Measurements from ENCODE around the gene PREX1. TPM values are rescaled to one million over a fixed set of nuclear protein-coding genes. Genes with fewer than 3 reads are reported as not detected.

Gene PREX1
- total and polyA plus RNA-seq, 2 of the 4 experiments (the other 2 are of a cell fraction), result 0.67 to 0.72 TPM

DNA sequence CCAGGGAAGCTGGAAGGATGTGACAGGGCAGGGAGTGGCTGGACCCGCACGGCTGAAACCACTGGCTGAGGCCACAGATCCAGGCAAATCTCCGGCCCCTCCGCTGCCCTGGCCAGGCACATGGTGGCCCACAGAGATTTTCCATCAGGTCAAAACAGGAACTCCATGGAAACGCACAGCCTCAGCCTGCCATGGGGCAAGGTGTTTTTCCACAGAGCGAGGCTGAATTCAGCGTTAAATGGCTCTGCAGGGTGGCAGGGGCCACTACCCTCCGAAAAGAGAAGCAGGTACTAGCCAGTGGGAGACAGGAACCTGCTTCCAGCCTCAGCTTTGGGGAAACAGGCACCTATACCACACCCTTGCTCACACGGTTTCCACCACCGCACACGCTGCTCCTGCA is 53.1 kb downstream of the PREX1 start:
- Histone ChIP-seq H3K23ac (ENCODE audit: low read depth, low read length) (no peak overlapping the region), H3K4me1 (ENCODE audit: control insufficient read depth, insufficient read depth, low read length) (no peaks in the 10 kb centered on the region), H3K4ac (ENCODE audit: low read depth, low read length) (no peak overlapping the region), H2BK120ac (ENCODE audit: low read depth, low read length) (no peak overlapping the region), H3K9me3 (ENCODE audit: control insufficient read depth, insufficient read depth, low read length) (peaks cover 3% of the 10 kb centered on the region; the same call in 1 of the 2 replicates), H2BK5ac (ENCODE audit: low read depth, low read length, poor library complexity, severe bottlenecking) (no peak overlapping the region), H4K8ac (ENCODE audit: low read depth in 2 of 2, low read length in 2 of 2) (no peak overlapping the region), H3K9me1 (ENCODE audit: insufficient read depth, low read length) (no peaks in the 10 kb centered on the region; the same call in 1 of the 2 replicates), H4K91ac (ENCODE audit: insufficient read depth, low read depth, low read length) (no peak overlapping the region), H3K4me3 (ENCODE audit: insufficient read depth, low read depth, low read length) (no peak overlapping the region), H3K27me3 (ENCODE audit: control insufficient read depth, insufficient read depth, low read length) (peaks cover 5% of the 10 kb centered on the region; the same call in 1 of the 2 replicates), H2AFZ (replicated peaks; ENCODE audit: low read length, poor library complexity) (no peak overlapping the region), H2BK15ac (ENCODE audit: low read depth, low read length) (no peak overlapping the region), H3K56ac (ENCODE audit: extremely low read depth, insufficient read depth, low read length) (no peak overlapping the region), H3K36me3 (ENCODE audit: control insufficient read depth, insufficient read depth, low read length) (no peaks in the 10 kb centered on the region), H4K5ac (ENCODE audit: low read depth, low read length) (no peak overlapping the region), H3K18ac (ENCODE audit: low read depth, low read length) (no peak overlapping the region), H3K14ac (replicated peaks; ENCODE audit: low read depth, low read length) (no peak overlapping the region), H3K4me2 (ENCODE audit: low read depth, low read length) (no peak overlapping the region), H4K20me1 (ENCODE audit: insufficient read depth, low read length) (no peaks in the 10 kb centered on the region), H2AK5ac (ENCODE audit: low read depth, low read length) (no peak overlapping the region), H3K27ac (ENCODE audit: insufficient read depth, low read length) (no peak overlapping the region), H2AK9ac (replicated peaks; ENCODE audit: low read depth, low read length, poor library complexity) (no peak overlapping the region), H2BK20ac (ENCODE audit: low read depth, low read length) (no peak overlapping the region), H3K9ac (ENCODE audit: low read depth, low read length) (no peak overlapping the region), H3K79me1 (ENCODE audit: low read depth in 1 of 2, low read length in 2 of 2) (no peaks in the 10 kb centered on the region)
- BruUV-seq (replicated peaks), result no TSS peak
- WGBS, 2 experiments (ENCODE audit: extremely low coverage in 2 of 2, insufficient read length in 1 of 2), result 77% methylated on average over 4 of the region's 11 CpGs; no CpG with 5 or more reads in 1 of the 2 experiments
- POLR2A ChIA-PET (ENCODE audit: unreplicated experiment), result no interaction called here
- ATAC-seq (ENCODE audit: low read depth) (no peak), DNase-seq (no peak)
- dilution Hi-C loops (cut with HindIII; ENCODE audit: low sequenced_read_pairs, unreplicated experiment), result no loop called here
- CTCF ChIA-PET, result interaction anchor here (1.3 kb wide), 1 partner anchor 9 kb away, joined by 4 read pairs; no protein-coding TSS in a partner anchor
- intact Hi-C loops (cut with micrococcal nuclease), result no loop called here
- no peak for TF ChIP-seq FOS (IDR thresholded peaks at IDR 0.05; ENCODE audit: low read depth, low read length)
- no peak for TF ChIP-seq CEBPB (IDR thresholded peaks at IDR 0.05; ENCODE audit: low read depth, low read length)
- no peak for TF ChIP-seq NFE2L2 (IDR thresholded peaks at IDR 0.05; ENCODE audit: low read depth, low read length)
- TF ChIP-seq, protein P1, sequence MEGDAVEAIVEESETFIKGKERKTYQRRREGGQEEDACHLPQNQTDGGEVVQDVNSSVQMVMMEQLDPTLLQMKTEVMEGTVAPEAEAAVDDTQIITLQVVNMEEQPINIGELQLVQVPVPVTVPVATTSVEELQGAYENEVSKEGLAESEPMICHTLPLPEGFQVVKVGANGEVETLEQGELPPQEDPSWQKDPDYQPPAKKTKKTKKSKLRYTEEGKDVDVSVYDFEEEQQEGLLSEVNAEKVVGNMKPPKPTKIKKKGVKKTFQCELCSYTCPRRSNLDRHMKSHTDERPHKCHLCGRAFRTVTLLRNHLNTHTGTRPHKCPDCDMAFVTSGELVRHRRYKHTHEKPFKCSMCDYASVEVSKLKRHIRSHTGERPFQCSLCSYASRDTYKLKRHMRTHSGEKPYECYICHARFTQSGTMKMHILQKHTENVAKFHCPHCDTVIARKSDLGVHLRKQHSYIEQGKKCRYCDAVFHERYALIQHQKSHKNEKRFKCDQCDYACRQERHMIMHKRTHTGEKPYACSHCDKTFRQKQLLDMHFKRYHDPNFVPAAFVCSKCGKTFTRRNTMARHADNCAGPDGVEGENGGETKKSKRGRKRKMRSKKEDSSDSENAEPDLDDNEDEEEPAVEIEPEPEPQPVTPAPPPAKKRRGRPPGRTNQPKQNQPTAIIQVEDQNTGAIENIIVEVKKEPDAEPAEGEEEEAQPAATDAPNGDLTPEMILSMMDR (conservative IDR thresholded peaks at IDR 0.05; ENCODE audit: low read depth, low read length), result no peak
- no peak for TF ChIP-seq MAZ (IDR thresholded peaks at IDR 0.05; ENCODE audit: borderline replicate concordance, low read depth, low read length)
- TF ChIP-seq BHLHE40 (IDR thresholded peaks at IDR 0.05; ENCODE audit: low read depth, low read length), result no peak
- TF ChIP-seq POLR2A (IDR thresholded peaks at IDR 0.05; ENCODE audit: low read depth, low read length), result no peak
- TF ChIP-seq, protein P2, sequence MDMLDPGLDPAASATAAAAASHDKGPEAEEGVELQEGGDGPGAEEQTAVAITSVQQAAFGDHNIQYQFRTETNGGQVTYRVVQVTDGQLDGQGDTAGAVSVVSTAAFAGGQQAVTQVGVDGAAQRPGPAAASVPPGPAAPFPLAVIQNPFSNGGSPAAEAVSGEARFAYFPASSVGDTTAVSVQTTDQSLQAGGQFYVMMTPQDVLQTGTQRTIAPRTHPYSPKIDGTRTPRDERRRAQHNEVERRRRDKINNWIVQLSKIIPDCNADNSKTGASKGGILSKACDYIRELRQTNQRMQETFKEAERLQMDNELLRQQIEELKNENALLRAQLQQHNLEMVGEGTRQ (IDR thresholded peaks at IDR 0.05; ENCODE audit: low read depth, low read length), result no peak
- TF ChIP-seq, protein P3, sequence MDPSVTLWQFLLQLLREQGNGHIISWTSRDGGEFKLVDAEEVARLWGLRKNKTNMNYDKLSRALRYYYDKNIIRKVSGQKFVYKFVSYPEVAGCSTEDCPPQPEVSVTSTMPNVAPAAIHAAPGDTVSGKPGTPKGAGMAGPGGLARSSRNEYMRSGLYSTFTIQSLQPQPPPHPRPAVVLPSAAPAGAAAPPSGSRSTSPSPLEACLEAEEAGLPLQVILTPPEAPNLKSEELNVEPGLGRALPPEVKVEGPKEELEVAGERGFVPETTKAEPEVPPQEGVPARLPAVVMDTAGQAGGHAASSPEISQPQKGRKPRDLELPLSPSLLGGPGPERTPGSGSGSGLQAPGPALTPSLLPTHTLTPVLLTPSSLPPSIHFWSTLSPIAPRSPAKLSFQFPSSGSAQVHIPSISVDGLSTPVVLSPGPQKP (IDR thresholded peaks at IDR 0.05; ENCODE audit: borderline replicate concordance, low read depth, low read length), result no peak
- no peak for TF ChIP-seq RCOR1 (IDR thresholded peaks at IDR 0.05; ENCODE audit: insufficient replicate concordance, low read length)
- no peak for TF ChIP-seq MXI1 (IDR thresholded peaks at IDR 0.05; ENCODE audit: borderline replicate concordance, low read depth, low read length)
- no peak for TF ChIP-seq SMC3 (IDR thresholded peaks at IDR 0.05; ENCODE audit: low read depth, low read length)
- no peak for TF ChIP-seq CHD1 (IDR thresholded peaks at IDR 0.05; ENCODE audit: low read depth, low read length)
- no peak for TF ChIP-seq RFX5 (IDR thresholded peaks at IDR 0.05; ENCODE audit: low read depth, low read length)
- TF ChIP-seq MAFK (IDR thresholded peaks at IDR 0.05; ENCODE audit: low read depth, low read length), result no peak
- TF ChIP-seq RAD21 (IDR thresholded peaks at IDR 0.05; ENCODE audit: low read length), result no peak
- in situ Hi-C loops (cut with MboI; ENCODE audit: low sequenced_read_pairs), result loop anchor here (25.0 kb wide), 1 partner anchor 113 kb away; no protein-coding TSS in a partner anchor
